ENCODE results near the gene TEF.
A peak's percentile ranks its signal among the peaks of the same experiment; 100 is the strongest.
"Not testable (repeated sequence)": the region's sequence is repeated elsewhere in the genome, so short reads cannot be mapped to it uniquely, and the experiment has no call there.

TEF gene

DNA sequence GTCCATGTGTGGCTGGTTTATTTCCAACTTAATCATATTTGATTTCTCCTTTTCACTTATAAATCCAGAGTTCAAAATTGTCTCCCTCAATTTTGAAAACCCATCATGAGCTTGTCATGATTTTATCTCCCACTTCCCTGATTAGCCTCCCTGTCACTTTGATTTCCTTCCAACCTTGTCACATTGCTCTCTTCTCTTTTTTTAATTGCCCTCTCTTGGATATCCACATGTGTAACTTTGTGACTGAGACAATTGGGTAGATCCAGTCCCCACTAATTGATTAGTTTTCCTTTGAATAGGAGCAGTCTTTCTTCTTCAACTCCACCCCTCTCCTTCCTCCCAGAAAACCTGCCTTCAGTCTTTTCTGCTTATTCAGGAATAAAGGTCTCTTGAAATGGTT lies 2.4 kb downstream of the TEF start:
- DNase-seq = no peak

DNA sequence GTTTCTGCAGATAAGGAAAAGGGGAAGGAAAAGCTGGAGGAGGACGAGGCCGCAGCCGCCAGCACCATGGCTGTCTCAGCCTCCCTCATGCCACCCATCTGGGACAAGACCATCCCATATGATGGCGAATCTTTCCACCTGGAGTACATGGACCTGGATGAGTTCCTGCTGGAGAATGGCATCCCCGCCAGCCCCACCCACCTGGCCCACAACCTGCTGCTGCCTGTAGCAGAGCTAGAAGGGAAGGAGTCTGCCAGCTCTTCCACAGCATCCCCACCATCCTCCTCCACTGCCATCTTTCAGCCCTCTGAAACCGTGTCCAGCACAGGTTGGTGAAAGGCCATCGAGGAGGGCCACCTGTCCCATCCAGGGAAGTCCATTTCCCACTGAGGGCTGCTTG lies 5.6 kb downstream of the TEF start:
- DNase-seq = no peak

DNA sequence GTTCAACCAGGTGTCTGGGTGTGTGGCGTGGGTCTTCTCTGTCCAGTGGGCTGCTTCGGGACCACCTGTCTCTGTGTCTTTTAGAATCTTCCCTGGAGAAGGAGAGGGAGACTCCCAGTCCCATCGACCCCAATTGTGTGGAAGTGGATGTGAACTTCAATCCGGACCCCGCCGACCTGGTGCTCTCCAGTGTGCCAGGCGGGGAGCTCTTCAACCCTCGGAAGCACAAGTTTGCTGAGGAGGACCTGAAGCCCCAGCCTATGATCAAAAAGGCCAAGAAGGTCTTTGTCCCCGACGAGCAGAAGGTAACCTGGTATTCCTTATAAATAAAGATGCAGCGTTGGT lies 12.2 kb downstream of the TEF start:
- no peak for DNase-seq

GRCh38 chr22:41395531-41396240 lies 13.9 kb downstream of the TEF start:
- no peak for DNase-seq

GRCh38 chr22:41397143-41397811 lies 15.5 kb downstream of the TEF start:
- no peak for DNase-seq

DNA sequence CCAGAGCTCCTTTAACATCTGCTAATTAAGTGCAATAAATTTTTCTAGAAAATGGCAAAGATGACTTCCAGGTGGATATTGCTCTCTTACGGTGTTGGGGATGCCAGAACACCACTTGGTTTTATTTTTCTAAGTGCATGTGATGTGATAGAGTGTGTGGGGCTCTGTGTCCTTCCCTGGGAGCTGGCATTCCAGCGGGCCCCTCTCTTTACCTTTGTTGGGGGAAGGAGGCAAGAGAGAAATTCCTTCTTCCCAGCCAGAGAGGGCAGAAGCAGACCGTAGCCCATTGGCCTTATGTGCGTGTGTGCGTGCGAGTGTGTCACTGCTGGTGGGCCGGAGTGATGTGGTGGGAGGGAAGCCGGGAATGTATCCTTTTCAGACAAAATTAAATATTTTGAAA lies 17.2 kb downstream of the TEF start:
- no peak for DNase-seq

- no peak for DNase-seq
Observed at GRCh38 chr22:41401781-41402648, 20.3 kb downstream of the TEF start.

GRCh38 chr22:41402851-41403250 lies 21.1 kb downstream of the TEF start:
- DNase-seq = not testable (repeated sequence)

DNA sequence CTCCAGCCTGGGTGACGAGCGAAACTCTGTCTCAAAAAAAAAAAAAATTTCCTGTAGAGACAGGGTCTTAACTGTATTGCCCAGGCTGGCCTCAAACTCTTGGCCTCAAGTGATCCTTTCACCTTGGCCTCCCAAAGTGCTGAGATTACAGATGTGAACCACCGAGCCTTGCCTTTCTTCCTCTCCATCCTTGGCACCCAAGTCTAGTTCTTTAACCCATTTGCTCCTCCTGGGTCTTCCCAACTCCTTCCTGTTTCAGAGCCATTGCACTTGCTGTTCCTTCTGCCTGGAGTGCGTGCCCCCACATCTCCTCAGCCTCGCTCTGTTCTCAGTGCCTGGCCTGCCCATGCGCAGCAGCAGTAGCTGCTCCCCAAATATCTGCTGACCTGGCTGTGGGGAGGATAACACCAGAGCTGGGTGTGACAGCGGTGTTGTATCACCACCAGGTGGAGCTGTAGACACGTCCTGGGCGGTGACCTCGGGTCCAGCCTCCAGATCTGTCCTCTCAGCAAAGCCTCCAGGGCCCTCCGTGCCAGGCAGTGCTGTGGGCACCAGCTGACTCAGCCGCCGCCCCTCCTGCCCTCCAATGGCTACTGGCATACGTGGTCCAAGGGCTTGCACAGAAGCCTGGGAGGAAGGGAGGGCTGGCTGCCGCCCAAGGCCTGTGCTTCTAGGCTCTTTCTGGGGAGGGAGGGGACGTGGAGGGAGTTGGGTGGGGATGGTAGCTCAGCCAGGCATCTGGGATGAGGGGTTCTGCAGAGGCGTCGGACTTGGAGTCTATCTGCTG lies 22.0 kb downstream of the TEF start:
- DNase-seq = peak; percentile 75

DNA sequence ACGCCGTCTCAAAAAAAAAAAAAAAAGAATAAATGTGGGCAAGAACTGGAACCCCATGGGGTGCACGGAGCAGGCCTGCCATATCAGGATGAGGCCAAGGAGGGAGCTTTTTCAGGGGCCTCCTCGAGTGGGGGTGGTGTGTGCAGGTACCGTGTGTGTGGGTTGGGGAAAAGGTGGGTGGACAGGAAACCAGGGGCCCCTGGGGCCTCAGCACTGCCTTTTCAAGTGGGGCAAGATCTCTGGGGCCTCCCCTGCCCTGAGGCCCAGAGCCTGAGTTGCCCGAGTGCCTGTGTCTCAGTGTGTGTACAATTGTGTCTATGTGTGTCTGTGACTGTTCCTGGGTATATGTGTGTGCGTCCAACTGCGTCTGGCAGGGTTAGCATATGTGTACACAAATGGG lies 23.8 kb downstream of the TEF start:
- no peak for DNase-seq

DNA sequence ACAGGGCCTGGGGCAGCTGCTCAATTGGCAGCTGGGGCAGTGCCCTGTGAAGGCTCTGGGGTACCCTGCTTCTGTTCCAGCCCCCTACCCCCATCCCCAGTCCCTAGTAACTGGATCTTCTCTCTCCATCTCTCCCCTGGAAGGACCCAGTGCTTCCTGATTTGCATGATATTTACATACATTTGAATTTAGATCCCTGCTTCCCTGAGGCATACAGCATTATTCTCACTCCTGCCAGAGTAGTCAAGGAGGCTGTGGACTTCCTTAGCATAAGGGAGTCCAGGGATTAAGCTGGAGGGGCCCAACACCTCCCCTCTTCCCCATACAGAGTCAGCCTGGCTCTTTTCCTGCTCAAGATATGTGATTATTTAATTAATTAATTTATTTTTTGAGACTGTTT lies 24.7 kb downstream of the TEF start:
- no peak for DNase-seq

DNA sequence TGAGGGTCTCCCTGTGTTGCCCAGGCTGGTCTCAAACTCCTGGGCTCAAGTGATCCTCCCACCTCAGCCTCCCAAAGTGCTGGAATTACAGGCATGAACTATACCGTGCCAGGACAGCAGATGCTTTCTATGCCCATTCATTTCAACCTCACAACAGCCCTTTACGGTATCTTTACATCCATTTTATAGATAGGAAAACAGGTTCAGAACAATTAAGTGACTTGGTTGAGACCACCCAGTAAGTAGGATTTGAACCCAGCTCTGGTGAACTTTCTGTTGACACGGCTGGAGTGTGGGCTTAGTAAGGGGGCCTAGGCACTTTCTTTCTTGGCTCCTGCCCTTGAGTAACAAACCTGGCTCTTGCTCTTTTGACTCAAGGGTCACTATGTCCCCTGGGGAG lies 25.7 kb downstream of the TEF start:
- DNase-seq = no peak

DNA sequence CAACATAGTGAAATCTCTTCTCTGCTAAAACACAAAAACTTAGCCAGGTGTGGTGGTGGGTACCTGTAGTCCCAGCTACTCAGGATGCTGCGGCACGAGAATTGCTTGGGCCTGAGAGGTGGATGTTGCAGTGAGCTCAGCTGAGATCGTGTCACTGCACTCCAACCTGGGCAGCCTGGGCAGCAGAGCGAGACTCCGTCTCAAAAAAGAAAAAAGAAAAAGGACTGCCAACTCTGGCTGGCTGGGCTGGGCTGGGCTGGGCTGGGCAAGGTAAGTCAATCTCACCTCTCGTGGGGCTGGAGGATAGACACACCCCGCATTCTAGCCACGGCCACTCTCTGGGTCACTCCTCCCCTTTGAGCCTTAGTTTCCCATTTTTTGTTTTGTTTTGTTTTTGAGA lies 26.9 kb downstream of the TEF start:
- no peak for DNase-seq

DNA sequence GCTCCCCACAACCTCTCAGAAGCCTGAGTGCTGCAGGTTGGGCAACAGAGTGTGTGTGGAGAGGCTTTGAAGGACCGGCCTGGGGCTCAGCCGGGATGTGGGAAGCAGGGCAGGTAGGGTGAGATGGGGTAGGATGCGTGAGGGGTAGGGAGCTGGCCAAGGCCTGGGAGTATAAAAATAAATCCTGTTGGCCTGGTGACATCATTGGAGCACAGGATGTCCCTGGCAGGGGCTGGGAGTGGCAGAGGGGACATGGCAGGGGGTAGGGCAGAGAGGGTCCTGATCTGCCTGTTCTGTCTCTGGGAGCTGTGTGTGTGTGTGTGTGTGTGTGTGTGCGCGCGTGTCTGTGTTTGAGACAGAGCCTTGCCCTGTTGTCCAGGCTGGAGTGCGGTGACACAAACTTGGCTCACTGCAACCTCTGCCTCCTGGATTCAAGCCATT lies 28.6 kb downstream of the TEF start:
- no peak for DNase-seq

- no peak for DNase-seq
Observed at GRCh38 chr22:41411021-41411851, 29.5 kb downstream of the TEF start.

DNA sequence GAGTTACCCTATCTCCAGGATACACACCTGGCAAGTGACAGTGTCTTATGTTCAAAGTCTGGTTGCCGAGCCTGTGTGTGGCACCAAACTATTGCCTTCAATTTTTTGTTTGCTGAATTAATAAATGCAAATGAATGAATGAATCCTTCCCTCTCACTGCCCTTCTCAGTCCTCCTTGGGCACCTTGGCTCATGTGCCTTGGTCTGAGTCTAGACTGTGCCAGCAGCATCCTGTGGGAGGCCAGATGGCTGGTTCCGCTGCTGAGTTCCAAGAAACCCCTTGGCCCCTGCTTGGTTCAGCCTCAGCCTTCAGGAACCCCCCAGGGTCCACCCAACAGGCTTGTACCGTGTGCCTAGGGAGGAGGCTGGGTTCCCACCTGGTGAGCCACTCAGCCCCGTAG lies 33.8 kb downstream of the TEF start:
- no peak for DNase-seq

DNA sequence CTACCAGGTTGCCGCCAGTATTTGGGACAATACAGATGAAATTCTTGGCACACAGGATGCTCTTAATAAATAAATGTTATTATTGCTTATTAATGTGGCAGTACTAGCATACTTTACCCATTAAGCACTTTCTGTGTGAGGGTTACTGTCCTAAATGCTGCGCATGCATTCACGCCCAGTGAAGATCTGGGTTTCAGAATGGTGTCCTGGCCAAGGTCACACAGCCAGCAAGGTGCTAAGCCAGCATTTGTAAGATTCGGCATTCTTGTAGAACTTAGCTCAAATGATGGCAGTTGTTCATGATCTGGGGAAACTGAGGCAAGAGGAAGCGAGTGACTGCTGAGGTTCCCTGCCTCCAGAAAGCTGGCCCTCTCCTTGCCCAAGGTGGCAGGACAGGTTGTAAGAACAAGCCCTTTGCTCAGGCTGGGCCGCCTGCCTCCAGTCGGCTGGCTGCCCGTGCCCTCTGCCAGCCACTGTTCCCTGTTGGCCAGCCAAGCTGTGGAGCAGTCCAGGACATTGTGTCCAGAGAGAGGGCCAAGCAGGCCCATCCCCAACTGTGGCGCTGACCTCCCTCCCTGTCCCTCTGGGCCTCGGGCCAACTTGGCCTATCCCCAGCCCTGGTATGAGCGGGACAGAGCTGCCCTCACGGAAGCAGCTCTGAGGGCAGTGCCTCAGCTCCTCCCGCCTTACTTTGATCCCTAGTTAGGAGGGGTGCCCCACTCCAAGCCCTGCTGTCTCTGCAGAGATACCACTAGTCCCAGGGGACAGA lies 36.1 kb downstream of the TEF start:
- no peak for DNase-seq

GRCh38 chr22:41418717-41419116 lies 37.0 kb downstream of the TEF start:
- no peak for DNase-seq

- peak; percentile 12 for DNase-seq
Observed at GRCh38 chr22:41425660-41426365, 44.1 kb downstream of the TEF start.

DNA sequence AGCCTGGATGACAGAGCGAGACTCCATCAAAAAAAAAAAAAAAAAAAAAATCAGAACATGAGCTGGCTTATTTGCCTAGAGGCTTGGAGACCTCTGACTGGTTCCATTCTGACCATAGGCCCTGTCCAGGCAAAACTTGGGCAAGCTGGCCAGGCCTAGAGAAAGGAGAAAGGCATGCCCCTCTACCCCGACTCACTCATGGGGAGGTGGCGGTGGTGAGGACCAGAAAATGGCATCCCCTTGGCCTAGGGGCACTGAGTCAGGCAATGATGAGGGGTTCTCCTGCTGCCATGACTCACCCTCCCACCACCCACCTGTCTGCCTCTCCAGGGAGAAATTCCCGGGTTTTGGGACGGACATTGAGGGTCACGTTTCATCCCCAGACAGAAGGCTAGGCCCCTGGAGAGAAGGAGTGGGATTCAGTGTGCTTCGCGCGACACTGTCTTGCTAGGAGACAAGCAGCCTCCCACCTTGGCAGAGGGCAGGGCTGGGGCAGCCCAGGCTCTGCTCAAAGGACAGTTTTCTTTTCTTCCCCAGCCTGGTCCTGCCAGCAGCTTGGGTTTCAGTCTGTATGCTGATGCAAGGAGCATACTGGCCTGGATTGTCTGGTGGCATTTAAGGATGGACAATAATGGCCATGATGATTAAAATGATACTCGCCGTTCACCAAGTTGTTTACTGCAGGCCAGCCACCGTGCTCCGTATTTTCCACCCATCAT lies 47.6 kb downstream of the TEF start:
- DNase-seq = no peak

Data from activated CD4-positive, alpha-beta T cell treated with anti-CD3 and anti-CD28 coated beads, Interleukin-2, amount 50 U/mL, for 1 hour (primary cell).